HCT116 (cell line): ENCODE data around the gene NDUFB3.

Experiments
- CBX3 ChIP-seq: IDR thresholded peaks from 2 replicates; pipeline ENCODE4 v1.6.1; 2012; ENCODE audit warnings: low read depth
- CEBPB ChIP-seq: IDR thresholded peaks from 2 replicates; pipeline ENCODE4 v1.6.1; 2012; ENCODE audit warnings: low read depth
- CTCF ChIP-seq, 3 experiments: fragments of 200-600 bp in 1 of 3; sonication (generic) in 1 of 3; IDR thresholded peaks in 2 of 3; conservative IDR thresholded peaks in 1 of 3; 2 replicates each; pipeline ENCODE4 v1.5.1; 2012 to 2017; ENCODE audit warnings: low read depth in 2 of 3, low read length in 2 of 3, antibody characterized with exemption in 1 of 3, borderline replicate concordance in 1 of 3, control low read depth in 1 of 3, mild to moderate bottlenecking in 1 of 3, mixed read lengths in 1 of 3, mixed run types in 1 of 3, moderate library complexity in 1 of 3; ENCODE audit not compliant: insufficient read depth in 1 of 3
- EZH2 ChIP-seq: fragments of 200-600 bp; sonication (generic); IDR thresholded peaks from 2 replicates; pipeline ENCODE4 v1.6.1; 2017; ENCODE audit warnings: antibody characterized with exemption, mixed run types
- EZH2phosphoT487 ChIP-seq: fragments of 200-600 bp; IDR thresholded peaks from 2 replicates; pipeline ENCODE4 v1.6.1; 2018; ENCODE audit warnings: antibody characterized with exemption, borderline replicate concordance
- POLR2A ChIP-seq: IDR thresholded peaks from 2 replicates; pipeline ENCODE4 v1.7.0; 2011; ENCODE audit warnings: borderline replicate concordance; ENCODE audit not compliant: insufficient read depth, insufficient read length; ENCODE audit errors: extremely low read depth
- POLR2AphosphoS5 ChIP-seq: IDR thresholded peaks from 2 replicates; pipeline ENCODE4 v1.6.1; 2011; ENCODE audit warnings: mild to moderate bottlenecking, low read depth, low read length, moderate library complexity
- TCF7L2 ChIP-seq: IDR thresholded peaks from 2 replicates; pipeline ENCODE4 v1.7.0; 2011; ENCODE audit warnings: borderline replicate concordance, inconsistent platforms; ENCODE audit not compliant: insufficient read depth, insufficient read length; ENCODE audit errors: extremely low read depth
- ZBTB33 ChIP-seq: IDR thresholded peaks from 2 replicates; pipeline ENCODE4 v1.6.1; 2011; ENCODE audit warnings: mild to moderate bottlenecking, low read length, moderate library complexity; ENCODE audit not compliant: insufficient replicate concordance; ENCODE audit errors: extremely low read depth

DNA sequence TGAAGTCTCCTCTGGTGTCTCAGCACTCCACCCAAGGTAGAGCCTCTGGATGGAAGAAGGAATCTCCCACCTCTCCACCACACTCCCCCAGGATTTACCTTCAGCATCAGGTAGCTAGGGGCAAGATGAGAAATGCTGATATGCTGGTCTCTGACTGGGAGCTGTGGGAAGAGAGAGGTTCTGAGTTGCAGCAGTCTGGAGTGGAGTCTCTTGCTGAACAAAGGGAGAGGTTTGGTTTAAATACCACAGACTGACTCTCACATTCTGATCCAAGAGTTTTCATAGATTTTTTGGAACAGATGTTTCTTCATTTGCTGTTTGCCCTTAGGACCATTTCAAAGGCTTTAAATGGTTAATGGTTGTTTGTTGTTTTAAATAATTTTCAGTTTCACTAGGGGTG, 43.0 kb downstream of the NDUFB3 start:
- no peak for TF ChIP-seq POLR2A
- no peak for TF ChIP-seq EZH2
- no peak for TF ChIP-seq CEBPB
- TF ChIP-seq CTCF (IDR thresholded peaks at IDR 0.05 in 2 of 3, conservative IDR thresholded peaks at IDR 0.05 in 1 of 3; ENCODE audit: borderline replicate concordance in 1 of 3, insufficient read depth in 1 of 3, low read depth in 2 of 3, low read length in 2 of 3) = no peak
- no peak for TF ChIP-seq POLR2AphosphoS5
- no peak for TF ChIP-seq ZBTB33
- no peak for TF ChIP-seq CBX3
- TF ChIP-seq TCF7L2 = no peak
- no peak for TF ChIP-seq EZH2phosphoT487
